Body of pancreas (tissue), 4 donors: ENCODE results near the gene CATSPERZ.

ENCODE experiments used
- CTCF ChIP-seq, 7 experiments: fragments of 450-650 bp in 4 of 7; fragments of 200-600 bp in 3 of 7; sonication (generic) in 3 of 7; IDR thresholded peaks; one replicate each; pipeline ENCODE4 v1.5.1; 2016 to 2019; ENCODE audit warnings: antibody characterized with exemption in 7 of 7
- POLR2A ChIP-seq, 3 donors: fragments of 450-650 bp; IDR thresholded peaks; one replicate each; pipeline ENCODE4 v1.6.1; 2016; ENCODE audit warnings: antibody characterized with exemption in 3 of 3, mild to moderate bottlenecking in 2 of 3

GRCh38 chr11:64297699-64298358 is 2.3 kb upstream of the CATSPERZ start:
- no peak for TF ChIP-seq CTCF (IDR thresholded peaks at IDR 0.05)
- no peak for TF ChIP-seq POLR2A (IDR thresholded peaks at IDR 0.05)
